Measurements from ENCODE around the gene KLRG1. TPM values are rescaled to one million over a fixed set of nuclear protein-coding genes. Genes with fewer than 3 reads are reported as not detected.

Gene KLRG1
- total RNA-seq, 1 donor from 2014 or later, result 1.1 TPM

DNA sequence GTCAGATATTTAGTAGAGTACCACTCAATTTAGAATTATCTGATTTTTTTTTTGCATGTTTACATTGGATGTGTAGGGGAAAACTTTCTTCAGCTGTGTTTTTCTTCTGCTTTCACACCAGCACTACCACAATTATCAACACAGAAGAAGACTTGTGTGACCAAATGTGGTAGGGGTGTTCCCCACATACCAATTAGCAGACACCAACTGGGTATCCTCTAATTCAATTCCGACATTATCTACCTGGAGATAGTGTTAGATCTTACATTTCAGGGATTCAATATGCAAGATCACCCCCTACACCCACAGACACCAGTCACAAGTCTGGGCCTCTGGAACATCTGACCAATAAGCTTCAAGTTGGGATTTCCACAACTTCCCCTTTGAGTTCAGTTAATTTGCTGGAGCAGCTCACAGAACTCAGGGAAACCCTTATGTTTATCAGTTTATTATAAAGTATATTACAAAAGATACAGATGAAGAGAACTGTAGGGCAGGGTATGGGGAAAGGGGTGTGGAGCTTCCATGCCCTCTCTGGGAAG lies 4.1 kb upstream of the KLRG1 start:
- DNase-seq (ENCODE audit: low read depth), result no peak

DNA sequence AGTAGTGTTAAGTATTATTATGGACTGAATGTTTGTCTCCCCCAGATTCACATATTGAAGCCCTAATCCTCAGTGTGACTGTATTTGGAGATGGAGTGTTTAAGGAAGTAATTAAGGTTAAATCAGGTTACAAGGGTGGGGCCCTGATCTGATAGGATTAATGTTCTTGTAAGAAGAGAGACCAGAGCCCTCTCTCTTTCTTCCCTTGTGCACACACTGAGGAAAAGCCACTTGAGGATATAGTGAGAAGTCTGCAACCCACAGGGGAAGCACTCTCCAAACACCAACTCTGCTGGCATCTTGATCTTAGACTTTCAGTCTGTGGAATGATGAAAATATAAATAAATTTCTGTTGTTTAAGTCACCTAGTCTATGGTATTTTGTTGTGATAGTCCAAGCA lies 2.2 kb upstream of the KLRG1 start:
- DNase-seq (ENCODE audit: low read depth), result no peak

DNA sequence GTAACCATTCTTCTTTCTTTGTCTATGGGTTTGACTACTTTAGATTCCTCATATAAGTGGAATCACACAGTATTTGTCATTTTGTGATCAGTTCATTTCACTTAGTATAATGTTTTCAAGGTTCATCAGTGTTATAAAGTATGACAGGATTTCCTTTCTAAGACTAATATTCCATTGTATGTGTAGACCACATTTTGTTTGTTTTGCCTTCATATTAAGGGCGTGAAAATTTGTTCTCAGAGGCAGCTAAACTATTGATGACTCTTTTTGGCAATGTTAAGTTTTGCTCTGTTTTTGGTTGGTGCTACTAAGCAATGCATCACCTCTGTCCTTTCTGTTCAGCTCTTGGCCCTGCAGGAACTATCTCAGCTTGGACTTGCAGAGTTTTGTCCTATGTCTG lies 1.7 kb upstream of the KLRG1 start:
- DNase-seq (ENCODE audit: low read depth), result no peak

DNA sequence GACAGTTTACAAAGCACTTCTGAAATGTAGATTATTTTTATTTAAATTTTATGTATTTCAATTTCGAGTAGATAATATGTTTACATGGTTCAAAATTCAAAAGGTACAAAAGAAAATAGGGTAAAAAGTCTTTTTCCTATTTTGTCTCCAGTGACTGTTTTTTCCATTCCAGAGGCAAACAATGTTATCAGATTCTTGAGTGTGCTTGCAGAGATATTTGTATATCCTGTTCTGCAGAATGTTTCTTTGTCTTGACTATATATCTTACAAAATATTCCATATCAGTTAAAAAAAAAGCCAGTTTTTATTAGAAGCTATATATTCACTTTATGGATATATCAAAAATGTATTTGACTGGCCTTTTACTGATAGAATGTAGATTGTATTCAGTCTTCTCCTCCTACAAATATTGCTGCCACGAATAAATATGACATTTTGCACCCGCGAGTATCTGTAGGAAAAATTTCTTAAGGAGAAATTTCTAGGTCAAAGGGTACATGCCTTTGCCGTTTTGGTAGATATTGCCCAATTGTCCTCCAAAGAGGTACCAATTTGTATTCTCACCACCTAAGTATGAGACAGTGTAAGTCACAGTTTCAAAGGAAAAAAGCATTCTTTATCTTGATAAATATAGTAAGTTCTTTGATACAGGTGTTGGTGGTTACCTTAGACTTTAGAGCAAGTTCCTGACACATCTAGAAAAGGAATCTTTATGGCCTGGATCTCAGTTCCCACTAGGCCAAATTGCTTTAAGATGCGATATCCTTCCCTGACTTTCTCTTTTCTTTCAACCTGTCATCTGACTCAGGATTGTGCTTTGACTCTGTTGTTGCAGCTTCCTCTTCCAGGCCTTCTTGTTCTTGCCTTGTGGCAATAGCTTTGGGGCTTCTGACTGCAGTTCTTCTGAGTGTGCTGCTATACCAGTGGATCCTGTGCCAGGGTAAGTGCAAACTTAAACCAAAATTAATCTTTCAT lies 2.3 kb downstream of the KLRG1 start:
- DNase-seq (ENCODE audit: low read depth), result no peak

DNA sequence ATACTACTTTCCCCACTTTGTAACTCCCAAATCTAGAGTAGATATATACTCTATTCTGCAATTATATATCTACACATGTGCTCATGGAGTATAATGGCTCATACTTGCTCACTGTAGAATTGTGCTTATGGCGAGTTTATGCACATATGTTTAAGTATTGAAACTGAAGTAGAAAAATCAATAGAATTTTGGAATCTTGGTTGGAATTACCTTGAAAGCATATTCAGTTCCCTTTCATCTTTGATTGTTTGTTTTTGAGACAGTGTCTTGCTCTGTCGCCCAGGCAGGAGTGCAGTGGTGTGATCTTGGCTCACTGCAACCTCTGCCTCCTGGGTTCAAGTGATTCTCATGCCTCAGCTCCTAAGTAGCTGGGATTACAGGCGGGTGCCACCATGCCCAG lies 4.5 kb downstream of the KLRG1 start:
- DNase-seq (ENCODE audit: low read depth), result no peak

DNA sequence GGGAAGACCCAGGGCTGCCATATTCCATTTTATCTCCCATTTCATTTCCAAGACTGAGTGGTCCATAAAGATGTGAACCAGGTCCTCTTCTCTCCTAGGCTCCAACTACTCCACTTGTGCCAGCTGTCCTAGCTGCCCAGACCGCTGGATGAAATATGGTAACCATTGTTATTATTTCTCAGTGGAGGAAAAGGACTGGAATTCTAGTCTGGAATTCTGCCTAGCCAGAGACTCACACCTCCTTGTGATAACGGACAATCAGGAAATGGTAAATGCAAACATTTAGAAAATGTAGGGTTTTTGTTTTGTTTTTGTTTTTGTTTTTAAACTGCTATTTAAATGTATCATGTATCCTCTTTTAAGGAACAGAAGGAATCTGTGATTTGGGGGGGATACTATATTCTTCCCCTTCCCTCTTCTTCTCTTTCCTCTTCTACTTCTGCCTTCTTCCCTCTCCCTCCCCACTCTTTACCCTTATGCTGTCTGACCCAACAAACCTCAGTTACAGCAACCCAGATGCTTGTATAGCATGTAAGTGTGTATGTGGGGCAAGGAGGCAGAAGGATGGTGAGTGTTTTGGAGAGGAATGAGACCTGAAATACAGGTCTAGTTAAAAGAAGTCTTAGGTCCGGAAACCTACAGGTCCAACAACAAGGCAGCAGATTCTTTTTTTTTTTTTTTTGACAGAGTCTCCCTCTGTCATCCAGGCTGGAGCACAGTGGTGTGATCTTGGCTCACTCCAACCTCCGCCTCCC lies 5.9 kb downstream of the KLRG1 start:
- no peak for DNase-seq (ENCODE audit: low read depth)

DNA sequence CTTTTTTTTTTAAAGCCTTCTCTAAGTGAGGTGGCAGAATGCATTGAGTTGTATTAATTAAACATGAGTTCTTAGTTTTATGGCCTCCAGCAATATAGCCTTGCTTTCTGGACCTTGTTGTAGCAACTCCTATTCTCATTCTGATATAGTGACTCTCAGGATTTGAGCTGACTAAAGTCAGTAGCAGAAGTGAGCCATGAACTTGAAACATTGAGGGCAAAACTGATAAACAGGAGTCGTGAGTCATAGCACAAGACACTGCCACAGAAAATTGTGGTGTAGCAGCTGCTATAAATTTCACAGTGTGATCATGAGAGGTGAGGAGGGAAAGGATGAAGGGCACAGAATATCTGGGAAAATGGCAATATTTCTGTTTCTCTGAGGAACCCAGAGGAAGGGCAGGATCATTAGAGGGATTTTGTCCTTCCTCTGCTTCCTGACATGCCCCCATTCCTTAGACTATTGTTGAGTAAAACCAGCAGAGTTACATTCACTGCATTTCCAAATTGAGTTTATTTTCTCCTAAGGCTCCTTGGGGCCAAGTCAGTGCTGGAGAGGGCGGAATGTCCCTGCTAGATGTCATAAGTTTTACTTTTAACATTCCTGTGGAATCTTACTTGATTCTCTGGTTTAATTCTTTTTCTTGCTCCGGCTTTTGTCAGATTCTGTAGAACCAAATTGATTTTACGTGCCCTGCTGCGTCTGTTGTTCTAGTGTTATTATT lies 7.5 kb downstream of the KLRG1 start:
- peak; percentile 71 for DNase-seq (ENCODE audit: low read depth)

DNA sequence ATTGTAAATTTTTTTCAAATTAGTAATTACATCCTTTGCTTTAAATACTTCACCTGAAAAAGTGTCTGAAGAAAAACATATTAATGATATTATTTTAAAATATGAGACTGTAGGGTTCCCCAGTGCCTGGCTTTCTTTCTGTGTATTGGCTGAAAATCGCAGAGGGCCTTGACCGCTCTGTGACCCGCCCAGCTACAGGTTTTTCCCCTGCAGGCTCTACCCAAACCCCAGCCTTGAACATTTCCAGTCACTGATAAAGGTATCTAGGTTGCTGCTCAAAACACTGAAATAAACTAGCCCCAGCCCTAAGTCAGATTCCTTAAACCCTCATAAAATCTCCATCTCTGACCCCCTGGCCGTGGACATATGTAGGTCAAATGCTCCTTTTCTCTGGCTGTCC lies 11.9 kb downstream of the KLRG1 start:
- DNase-seq (ENCODE audit: low read depth), result no peak

DNA sequence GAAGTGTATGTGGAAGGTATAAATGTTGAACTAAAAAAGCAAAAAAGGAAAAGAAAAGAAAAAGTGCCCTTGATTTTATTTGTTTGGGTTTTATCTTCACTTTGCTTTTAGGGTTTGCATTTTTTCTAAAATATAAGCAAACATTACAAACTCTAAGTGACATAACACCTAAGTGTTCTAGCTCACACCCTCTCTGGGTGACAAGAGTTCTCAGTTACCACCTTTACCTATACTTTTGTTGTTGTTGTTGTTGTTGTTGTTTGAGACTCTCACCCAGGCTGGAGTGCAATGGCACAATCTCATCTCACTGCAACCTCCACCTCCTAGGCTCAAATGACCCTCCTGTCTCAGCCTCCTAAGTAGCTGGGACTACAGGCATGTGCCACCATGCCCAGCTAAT lies 13.0 kb downstream of the KLRG1 start:
- DNase-seq (ENCODE audit: low read depth), result no peak

DNA sequence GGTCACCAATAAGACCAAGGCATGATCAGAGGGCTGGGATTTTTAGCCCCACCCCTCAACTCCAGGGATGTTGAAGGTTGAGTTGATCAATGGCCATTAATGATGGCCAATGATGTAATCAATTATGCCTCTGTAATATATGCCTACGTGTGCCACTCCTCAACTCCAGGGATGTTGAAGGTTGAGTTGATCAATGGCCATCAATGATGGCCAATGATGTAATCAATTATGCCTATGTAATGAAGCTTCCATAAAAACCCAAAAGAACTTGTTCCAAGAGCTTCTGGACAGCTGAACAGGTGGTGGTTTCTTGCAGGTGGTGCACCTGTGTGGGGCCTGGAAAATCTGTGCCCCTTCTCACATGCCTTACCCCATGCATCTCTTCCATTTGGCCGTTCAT lies 33.2 kb downstream of the KLRG1 start:
- no peak for DNase-seq (ENCODE audit: low read depth)

DNA sequence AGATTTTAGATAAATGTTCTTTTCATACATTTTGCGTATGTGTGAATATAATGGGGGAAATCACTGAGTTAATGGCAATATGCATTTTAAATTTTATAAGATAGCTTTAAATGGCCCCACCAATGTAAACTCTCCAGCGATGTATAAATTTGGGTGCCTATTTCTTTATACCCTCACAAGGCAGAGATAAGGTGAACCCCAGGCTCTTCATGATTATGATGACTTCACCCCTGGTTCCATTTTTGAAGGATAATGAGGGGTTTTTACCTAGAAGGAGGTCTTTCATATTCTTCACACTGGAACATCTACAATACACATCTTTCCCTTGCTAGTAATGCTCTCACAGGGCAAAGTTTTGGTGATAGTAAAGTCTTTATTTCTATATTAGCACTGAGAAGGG lies 35.2 kb downstream of the KLRG1 start:
- DNase-seq (ENCODE audit: low read depth), result no peak

DNA sequence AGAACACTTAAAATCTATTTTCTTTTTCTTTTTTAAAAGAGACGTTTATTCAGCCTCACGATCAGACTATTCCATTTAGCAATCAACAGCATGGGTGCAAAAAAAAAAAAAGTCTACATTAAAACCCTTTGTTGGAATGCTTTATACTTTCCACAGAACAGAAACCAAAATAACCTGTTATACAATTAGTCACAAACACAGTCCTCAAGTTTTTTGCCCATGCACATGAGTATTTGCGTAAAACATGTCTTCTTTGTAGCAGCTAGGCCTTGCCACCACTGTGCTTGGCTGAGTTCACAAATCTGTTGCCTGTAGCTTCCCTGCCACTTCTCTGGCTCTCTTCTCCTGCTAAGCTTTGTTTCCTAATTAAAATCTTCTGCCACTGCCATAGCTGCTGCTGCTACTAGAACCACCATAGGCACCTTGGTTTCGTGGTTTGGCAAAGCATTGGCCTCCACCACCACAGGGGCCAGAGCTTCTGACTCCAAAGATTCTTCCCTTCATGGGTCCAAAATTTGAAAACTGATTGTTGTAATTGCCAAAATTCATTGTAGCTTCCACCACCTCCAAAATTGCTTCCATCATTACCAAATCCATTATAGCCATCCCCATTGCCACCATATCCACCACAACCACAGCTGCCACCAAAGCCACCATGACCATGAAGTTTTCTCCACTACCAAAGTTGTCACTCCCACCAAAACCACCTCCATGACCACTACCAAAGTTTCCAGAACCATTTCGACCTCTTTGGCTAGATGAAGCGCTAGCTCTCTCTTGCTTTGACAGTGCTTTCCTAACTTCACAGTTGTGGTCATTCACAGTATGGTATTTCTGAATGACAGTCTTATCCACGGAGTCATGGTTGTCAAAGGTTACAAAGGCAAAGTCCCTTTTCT lies 38.1 kb downstream of the KLRG1 start:
- DNase-seq (ENCODE audit: low read depth), result no peak

DNA sequence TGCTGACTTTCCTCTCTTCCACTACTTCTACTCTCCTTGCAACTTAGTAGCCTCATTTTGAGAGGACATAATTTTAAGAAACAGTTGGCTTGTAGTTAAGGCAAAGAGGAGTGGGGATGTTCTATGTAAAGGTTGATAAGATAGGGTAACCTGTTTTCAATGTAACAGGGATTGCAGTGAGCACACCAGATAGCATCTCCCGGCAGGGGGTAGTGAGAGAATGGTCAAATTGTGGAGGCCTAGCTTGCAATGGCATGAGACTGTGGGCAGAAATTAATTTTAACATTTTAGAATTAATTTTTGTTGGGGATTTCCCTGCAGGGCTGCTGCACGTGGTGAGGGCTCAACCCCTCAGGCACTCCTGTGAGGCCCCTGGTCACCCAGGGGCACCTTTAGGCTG lies 41.4 kb downstream of the KLRG1 start:
- no peak for DNase-seq (ENCODE audit: low read depth)

DNA sequence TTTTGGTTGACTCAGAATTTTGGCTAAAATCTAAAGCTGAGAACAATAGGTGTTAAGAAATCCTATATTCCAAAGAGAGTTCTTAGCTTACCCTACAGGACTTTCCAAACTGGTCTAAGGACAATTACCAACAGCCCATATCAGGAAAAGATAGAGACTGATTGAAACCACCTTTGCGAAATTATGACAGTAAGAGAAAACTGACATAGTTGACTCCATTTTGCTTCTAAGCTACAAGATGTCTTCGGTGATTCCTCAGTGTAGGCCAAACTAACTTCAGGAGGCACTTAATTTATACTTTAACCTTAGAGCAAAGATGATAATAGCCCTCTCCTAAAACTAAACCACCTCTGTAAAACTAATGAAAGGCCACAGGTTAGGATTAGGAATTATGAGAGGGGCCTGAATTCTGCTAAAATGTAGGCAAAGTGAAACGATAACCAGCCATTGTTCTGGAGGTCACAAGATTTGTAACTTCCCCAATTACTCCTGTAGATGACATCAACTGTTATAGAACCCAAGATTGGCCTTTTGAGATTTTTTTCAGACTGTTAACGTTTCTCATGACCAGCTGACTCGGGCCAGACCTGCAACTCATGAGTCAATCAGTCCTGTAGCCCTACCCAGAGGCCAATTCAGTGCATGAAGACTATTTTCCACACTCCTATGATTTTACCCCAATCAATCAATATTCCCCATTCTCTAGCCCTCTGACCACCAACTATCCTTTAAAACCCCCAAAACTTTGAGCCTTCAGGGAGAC lies 43.0 kb downstream of the KLRG1 start:
- no peak for DNase-seq (ENCODE audit: low read depth)

DNA sequence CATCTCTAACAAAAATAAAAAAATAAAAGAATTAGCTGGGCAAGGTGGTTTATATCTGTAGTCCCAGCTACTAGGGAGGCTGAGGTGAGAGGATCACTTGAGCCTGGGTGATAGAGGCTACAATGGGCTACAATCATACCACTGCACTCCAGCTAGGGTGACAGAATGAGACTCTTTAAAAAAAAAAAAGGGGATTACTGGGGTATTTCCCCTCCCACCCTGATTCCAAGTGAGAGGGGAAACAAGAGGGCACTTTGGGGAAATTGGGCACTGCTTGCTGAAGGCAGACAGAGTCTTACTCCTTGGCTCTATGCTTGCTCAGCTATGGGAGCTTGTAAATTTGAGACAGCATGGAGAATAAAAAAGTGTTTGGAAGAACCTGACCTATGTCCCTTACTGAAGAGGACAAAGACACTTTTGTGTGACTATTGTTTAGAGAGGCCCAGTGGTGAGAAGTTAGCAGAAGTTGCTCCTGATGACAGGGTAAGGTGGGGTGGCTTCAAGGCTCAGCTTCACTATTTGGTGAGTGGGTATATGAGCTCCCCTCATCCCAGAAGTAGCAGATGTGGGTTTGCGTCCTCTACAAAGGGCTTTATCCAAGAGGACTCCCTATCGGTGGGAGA lies 44.0 kb downstream of the KLRG1 start:
- no peak for DNase-seq (ENCODE audit: low read depth)

DNA sequence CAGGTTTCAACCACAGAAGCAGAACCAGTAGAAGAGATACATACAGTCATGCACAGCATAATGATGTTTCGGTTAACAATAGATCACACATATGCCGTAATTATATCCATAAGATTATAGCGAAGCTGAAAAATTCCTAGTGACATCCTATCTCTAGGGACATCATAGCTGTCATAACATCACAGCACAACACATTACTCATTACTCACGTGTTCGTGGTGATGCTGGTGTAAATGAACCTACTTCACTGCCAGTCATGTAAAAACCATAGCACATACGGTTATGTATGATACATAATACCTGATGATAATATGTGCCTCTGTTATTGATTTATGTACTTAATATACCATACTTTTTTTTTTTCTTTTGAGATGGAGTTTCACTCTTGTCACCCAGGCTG lies 44.7 kb downstream of the KLRG1 start:
- no peak for DNase-seq (ENCODE audit: low read depth)

DNA sequence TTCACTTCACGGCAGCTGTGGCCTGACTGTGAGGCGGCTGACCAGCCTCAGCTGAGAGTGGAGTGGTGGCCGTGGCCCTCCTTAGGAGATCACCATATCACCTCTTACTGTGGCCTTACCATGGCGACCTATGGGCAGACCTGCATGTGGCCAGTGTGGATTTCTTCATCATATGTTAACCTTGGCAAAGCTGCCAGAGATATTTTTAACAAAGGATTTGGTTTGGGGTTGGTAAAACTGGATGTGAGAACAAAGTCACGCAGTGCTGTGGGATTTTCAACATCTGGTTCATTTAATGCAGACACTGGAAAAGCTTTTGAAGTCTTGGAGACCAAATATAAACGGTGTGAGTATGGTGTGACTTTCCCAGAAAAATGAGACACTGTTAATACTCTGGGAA lies 46.9 kb downstream of the KLRG1 start:
- DNase-seq (ENCODE audit: low read depth), result no peak

DNA sequence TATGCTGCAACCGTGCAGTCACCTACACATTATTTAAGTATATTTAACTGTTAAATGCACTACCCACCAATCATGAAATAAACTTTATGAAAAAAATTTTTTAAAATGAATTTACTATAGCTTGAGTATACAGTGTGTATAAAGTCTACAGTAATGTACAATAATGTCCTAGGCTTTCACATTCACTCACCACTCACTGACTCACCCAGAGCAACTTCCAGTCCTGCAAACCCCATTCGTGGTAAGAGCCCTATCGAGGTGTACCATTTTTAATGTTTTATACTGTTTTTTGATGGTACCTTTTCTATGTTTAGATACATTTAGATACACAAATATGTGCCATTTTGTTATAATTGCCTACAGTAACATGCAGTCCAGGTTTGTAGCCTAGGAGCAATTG lies 48.1 kb downstream of the KLRG1 start:
- DNase-seq (ENCODE audit: low read depth), result no peak

DNA sequence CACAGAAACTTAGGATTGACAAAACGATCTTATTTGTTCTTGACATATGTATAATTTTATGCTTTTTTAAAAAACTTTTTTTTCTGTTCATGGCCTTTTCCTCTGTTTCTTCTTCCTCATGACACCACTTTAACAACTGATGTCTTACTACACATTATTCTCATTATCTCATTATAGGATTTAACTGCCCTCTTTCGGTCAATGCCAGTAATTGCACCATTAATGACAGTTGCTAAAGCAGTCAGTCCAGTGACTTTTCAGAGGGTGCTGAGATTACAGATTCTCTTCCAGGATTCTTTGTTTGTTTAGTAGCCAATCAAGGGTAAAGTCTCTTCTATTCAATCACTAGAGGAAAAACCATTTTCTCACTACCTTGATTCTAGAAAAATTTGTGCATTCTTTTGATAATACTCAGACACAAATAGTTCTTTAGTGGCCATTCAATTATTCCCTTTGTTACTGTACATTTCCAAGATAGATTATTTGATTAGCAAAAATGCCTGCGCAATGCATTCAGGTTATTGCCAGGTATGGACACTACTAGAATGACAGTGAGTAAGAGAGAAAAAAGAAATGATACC lies 50.1 kb downstream of the KLRG1 start:
- DNase-seq (ENCODE audit: low read depth), result peak; percentile 57

Measured in renal cortical epithelial cell (primary cell).